Measurements from ENCODE around the gene AKAP9.
"Not testable (repeated sequence)": the region's sequence is repeated elsewhere in the genome, so short reads cannot be mapped to it uniquely, and the experiment has no call there.

AKAP9 gene

DNA sequence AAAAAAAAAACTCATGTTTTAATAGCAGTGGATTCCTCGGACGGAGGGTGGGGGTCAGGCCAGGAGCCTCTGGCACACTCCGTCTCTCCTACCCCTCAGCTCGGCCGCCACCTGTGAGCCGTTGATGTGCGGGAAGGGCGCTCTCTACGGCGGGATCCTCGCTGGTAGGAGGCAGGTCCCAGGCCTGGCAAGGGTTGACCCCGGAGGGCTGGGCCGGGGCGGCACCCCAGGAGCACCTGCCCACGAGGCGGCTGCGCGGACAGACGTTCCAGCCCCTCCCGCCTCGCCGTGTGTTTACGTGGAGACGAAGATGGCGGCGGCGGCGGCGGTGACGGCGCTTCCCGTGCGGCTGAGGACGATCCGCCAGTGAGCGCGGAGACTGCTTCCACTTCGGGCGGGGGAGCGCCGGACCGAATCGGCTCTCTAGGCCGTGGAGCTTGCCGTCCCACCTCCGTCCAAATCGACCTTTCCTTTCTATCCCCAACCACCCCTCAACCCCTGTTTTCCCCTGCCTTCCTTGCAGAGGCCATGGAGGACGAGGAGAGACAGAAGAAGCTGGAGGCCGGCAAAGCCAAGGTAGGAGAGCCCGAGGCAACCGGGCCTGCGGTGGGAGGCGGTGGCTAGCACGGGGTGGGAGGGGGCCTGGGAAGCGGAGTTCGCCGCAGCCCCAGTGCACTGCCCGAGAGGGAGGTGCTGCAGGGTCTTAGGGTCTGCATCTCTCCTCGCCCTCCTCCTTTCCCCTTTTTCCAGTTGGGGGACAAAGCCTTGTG, at the start of gene AKAP9:
TSS of gene AKAP9 (plus strand) at position 291 of the 770 bp plus-strand sequence. CDS start at position 529, 238 bp downstream.
- peak; percentile 92 for DNase-seq

DNA sequence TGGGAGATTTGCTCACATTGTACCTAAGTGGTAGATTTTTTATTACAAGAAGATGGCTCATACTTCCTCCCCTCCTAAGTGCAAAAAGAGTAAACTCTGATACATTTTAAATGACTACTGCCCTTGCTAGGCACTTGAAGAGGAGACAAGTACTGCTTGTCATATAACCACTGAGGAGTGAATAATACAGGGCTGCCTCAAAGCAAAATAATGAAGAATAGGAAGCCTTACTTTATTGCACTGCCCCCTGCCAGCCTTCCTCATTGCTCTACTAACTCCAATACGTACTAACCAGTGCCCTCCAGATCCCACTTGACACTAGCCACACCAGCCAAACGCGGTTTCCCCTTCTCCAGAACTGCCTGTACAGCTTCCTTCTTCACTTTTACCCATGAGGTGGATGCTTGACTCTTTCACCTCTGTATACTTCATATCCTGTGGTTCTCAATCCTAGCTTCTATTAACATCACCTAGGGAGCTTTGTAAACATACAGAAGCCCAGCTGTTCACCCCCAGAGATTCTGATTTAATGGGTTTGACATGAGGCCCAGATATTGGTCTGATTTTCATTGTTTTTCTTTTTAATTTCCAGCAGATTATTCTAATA, 48.5 kb upstream of the AKAP9 start:
- DNase-seq, result no peak

DNA sequence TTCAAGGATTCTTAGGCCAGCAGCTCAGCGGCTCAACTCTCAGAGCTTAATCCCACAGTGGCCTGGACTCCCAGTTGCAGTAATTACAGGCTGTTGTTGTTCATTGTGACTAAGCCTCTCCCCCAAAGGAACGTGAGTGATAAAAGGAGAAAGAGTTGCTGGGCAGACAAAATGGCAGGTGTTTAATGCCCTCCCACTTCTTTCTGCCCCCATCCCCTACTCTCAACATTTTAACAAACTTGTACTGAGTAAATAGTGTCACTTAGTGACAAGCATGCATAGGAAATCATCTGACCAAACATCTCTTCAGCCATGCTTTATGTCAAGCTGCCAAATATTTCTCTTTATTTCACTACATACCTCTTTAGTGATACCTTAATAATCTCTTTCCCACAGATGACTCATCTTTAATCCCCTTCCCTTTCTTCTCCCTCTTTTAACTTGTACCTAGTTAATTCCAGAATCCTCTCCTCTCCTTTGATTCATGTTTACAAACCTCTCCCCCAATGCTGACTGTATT, 47.8 kb upstream of the AKAP9 start:
- no peak for DNase-seq

DNA sequence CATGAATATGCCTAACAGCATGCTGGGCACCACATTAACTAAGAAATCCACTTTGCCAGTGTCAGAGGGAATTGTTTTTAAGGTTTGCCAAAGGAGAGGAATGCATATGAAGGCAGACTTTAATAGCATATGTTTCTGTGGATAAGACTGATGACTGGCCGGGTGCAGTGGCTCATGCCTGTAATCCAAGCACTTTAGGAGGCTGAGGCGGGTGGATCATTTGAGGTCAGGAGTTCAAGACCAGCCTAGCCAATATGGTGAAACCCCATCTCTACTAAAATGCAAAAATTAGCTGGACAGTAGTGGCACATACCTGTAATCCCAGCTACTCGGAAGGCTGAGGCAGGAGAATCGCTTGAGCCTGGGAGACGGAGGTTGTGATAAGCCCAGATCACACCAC, 47.0 kb upstream of the AKAP9 start:
- DNase-seq, result not testable (repeated sequence)

DNA sequence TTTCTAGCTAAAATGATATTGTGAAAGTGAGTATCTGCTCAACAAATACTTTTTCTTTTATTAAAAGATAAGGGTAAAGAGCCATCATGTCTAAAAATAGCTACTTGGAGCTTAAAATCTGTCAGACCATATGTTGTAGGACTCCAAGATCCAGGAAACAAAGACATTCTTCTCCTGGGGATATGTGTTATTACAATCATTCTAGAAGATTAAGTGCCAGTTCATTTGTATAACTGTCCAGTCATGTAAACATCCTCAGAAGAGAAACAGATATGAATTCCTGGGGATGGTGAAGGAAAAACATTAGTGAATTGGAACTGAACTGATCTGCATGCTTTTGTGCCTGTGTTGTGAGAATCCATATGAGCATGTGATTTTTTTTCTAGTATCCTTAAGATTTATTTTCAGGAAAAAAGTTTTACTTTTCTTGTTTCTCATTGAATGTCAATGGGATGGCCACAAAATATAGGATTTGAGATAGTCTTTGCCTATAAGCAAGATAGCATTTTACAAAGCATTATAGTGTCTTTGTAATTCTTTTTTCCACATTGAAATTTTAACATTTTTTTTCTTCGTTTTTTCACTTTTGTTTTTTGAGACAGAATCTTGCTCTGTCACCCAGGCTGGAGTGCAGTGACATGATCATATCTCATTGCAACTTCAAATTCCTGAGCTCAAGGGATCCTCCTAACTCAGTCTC, 45.7 kb upstream of the AKAP9 start:
- DNase-seq, result no peak

DNA sequence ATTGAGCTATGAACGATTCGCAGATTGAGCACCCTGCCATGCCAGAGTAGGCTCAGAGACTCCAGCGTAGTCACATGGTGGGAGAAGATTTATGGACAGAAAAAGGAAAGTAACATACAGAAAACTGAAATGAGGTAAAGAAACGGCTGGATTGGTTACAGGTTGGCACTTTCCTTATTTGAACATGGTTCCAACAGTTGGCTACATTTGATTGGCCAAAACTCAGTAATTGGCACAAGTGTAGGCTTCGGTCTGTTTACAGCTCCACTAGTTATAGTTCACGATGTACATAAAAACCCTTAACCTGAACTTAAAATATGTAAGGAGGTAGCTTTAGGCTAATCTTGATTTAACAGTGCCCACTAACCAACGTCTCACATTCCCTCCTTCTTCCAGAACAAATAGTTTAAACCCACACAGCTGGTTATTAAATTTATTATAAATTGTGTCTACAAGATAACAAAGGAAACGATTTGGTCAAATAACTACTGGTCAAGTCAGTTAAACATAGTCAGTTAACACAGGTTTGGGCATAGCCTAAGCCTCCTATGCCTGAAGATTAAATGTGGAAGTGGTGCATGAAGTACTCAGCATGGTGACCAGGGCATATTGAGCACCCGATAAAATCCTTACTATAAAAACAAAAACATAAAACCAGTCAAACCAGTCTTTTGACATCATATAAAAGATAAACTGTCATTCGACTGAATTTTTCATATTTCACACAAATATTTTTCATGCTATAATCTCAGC, 42.2 kb upstream of the AKAP9 start:
- no peak for DNase-seq

DNA sequence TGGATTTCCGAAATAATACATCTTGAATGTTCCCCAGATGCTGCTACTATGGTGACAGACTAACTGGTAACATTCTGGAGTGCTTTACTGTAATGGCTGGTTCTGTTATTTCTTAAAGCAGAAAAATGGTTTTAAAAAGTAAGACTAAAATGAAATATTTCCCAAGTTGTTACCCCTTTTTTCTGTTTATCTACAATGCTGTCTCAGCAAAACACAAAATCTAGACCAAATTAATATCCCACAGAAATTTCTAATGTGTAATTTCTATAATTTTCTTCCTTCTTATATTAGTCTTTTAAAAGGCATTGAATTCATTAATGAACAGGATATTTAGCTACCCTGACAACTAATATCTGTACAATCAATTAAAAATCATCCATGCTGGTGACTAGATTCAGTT, 41.1 kb upstream of the AKAP9 start:
- DNase-seq, result no peak

DNA sequence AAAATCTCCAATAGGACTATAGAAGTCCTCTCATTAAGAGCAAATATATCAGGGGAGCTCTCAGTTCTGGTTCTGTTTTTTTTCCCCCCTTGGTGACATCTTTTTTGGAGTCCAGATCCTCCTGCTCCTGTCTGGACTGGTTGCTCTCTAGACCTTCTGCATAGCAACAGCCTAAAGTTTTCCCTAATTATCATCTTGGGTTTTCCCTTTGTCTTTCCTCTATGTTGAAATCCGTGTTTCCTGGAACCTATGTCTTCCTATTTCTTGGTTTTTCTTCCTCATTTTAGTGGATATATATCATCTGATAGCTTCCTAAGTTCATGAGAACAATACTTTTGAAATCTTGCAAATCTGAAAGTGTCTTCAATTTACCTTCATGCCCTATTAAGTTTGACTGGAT, 30.5 kb upstream of the AKAP9 start:
- DNase-seq, result no peak

DNA sequence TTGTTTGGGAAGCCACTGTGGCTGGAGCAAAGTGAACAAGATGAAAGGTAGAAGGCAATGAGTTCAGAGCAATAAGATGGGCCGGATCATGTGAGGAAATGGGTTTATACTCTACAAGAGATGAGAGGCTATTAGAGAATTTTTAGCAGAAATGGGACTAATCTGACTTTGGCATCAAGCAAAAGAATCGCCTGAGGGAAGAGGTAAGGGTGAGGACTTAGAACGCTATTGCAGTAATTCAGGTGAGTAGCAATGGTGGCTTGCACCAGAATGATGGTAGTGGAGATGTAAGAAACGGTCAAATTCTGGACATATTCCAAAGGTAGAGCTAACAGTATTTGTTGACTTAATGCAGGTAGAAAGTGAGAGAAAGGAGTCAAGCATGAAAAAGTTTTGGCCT, 29.5 kb upstream of the AKAP9 start:
- DNase-seq, result no peak

DNA sequence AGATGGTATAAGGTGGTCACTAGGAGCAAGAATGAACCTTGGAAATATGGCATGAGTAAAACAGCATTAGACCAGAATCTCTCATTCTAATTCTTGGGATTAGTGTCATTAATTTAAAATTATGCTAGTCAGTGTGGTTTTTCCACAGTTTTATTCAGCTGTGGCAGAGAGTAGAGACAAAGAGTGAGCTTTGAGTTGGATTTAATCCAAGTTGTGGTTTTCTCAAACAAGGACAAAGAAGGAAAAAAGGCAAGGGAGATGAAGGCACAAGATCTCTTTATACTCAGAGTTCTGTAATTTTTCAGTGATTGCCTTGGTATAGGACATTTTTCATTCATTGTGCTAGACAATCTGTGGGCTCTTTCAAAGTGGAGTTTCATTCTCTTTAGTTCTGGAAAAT, 28.2 kb upstream of the AKAP9 start:
- DNase-seq, result no peak

DNA sequence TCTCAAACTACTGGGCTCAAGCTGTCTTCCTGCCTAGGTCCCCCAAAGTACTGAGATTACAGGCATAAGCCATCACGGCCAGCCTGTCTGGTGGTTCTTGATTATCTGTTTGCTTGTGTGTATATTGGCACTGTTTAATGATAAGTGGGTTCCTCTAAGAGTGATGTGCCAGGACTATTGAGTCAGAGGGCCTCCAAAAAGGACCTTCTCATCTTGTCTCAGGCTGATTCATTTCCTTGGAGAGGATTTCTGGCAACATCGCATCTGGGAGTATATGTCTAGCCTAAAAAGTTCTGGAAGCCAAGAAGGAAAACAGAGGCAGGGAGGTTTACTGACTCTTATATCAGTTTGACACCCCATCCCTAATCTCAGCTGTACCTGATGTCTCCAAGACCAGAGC, 27.1 kb upstream of the AKAP9 start:
- DNase-seq, result no peak

DNA sequence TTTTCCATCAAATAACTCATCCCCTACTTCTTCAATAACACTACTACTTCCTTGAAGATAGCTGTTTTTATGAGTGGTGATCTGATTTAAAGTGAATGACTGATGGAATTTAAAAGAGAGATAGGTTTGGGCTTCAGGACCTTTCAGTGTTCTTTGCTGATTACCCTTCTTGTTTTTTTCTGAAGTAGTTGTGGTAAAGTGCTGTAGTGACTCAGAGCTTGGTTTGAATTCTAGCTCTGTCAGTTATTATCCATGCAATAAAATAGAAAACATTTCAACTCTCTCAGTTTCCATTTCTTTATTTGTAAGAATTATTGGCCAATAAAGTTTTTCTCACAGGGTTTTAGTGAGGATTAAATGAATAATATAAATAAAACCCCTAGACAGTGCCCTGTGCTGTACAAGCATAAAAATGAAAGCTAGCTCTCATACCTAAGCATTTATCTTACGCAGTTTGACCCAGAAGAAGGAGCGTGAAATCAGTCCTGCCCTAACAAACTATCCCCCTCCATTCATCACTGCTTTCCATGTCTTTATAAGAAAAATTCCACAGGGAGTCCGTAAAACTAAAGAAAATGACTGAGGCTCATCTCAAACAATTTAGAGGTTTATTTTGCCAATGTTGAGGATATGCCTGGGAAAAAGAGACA, 25.1 kb upstream of the AKAP9 start:
- no peak for DNase-seq

DNA sequence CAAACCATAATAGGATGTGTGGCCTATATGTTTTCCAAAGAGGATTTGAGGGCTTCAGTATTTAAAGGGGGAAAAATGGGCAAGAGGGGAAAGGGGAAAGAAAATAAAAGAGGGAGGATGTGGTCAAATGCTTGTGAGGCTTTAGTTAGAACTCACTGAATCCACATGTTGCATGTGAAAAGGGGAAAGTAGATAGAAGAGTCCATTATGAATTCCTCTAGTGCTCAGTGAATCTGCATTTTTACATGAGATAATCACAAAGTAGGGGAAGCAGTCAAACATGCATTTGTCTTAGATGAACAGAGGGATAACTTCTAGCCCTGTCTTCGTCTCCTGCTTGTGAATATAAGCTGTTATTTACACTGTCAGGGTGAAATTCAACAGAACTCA, 24.6 kb upstream of the AKAP9 start:
- no peak for DNase-seq

DNA sequence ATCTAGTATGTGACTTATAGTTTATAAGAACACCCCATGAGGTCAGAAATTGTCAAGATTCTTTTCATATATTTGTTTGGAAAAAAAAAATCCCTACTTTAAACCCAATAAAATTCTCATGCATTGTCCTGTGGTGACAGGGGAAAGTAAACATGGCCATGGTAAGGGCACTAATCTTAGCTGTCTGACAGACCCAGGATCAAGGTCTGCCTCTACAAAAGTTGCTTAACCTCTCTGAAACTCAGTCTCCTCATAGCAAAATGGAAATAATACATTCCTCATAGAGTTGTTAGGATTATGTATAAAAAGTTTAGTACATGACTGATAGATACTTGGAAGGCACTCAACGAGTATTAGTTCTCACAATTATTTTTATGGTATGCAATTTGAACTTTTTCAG, 22.3 kb upstream of the AKAP9 start:
- DNase-seq, result no peak

DNA sequence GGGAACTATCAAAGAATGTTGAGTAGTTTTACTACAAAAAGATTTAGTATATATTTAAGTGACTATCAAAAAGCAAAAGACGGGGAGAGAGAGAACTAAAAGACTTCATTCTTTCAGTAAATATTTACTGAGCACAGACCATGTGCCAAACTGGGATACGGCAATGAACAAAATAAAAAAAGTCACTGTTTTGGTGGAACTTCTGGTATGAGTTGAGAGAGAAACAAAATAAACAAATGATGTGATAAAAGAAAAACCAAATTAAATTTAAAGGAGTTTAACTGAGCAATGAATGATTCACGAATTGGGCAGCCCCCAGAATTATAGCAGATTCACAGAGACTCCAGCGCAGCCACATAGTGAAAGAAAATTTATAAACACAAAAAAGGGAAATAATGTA, 17.8 kb upstream of the AKAP9 start:
- no peak for DNase-seq

DNA sequence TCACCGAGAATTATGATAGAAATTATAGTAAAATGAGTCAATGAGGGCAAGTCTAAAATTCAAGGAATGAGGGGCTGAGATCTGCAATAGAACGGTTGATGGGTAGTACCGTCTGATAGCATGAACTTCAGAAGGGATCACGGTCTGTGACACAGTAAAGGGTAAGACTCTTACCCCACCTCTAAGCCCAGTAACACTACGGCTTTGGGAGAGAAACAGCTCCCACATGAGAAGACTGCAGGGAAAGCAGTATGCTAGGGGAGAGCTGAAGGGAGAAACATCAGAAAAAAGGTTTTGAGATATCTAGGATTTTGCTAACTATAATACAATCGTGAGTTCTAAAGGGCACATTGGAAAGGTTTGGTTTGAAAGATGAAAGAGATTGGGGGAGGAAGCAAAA, 12.8 kb upstream of the AKAP9 start:
- DNase-seq, result no peak

DNA sequence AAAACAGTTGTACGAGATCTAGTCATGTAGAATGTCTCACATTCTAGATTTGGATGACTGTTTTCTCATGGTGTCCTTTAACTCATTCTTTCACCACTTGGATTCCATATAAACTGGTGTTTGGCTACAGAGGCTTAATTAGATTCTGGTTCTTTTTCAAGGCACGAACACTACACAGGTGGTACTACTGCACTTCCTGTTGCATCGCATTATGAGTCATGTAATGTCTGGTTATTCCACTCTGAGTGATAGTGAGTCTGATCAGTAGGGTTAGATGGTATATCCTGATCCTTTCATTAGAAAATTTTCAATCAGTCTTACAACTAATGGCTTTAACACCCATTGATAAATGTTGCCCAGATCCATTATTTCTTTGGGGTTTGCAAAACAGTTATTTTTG, 11.2 kb upstream of the AKAP9 start:
- DNase-seq, result peak; percentile 25

DNA sequence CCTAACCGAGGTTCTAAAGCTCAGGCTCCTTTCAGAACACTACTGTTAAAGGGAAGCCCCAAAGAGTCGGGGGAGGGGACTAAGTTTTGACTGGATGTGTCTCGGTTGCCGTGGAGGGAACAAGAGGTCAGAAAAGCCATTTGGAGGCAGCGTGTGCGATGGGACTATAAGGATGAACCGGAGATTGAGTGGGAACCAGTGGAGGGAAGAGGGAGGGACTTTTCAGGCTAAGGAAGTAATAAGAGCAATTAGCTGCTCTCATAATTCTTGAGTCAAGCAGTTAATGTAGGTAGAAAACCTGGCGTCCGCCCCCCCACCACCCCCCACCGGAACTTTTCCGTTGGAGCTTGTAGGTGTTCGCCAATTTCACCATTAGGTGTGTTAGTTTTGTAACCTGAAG, 491 bp upstream of the AKAP9 start:
- peak; percentile 38 for DNase-seq

DNA sequence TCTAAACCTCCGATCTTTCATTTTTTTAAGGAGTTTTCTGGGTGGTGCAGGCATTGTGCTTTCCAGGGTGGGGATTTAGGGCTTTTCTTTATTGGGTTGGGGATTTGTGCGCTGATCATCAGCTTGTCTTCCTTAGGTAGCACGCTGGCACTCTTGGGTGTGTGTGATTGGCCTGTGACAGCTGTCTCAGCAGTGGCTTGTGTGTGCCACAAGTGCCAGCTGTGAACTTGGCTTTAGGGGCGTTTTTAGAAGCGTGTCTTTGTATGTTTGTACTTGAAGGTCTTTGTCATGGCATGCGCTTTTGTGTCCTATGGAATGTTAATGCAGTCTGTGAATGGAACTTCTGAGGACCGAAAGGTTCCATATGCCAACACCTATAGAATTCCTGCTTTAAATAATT, 788 bp downstream of the AKAP9 start:
- peak; percentile 48 for DNase-seq

DNA sequence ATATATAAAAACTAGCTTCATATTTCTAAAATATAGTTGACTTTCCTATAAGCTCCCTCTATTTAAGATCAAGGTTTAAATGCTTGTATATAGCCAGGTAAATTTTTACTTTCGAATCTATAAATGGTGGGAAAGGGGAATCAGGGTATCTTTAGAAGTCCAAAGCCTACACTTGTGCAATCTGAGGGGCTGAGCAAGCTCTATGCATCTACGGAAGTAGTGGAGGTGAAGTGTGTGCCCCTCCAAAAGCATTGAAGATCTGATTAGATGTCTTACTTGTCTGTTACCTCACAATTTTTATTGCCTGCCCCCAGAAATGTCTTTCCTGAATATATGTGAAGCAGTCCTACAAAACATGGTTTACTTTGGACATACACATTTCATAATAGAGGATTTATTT, 1.6 kb downstream of the AKAP9 start:
- DNase-seq, result no peak

DNA sequence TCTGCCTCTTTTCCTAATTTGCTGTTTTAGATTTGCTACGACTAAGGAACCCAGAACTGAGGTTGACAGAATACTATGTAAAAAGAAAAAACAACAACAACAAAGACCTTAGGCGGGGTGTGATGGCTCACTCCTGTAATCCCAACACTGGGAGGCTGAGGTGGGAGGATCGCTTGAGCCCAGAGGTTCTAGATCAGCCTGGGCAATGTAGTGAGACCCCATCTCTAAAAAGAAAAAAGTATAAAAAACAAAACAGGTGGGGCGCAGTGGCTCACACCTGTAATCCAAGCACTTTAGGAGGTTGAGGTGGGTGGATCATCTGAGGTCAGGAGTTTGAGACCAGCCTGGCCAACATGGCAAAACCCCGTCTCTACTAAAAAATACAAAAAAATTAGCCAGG, 4.3 kb downstream of the AKAP9 start:
- not testable (repeated sequence) for DNase-seq

DNA sequence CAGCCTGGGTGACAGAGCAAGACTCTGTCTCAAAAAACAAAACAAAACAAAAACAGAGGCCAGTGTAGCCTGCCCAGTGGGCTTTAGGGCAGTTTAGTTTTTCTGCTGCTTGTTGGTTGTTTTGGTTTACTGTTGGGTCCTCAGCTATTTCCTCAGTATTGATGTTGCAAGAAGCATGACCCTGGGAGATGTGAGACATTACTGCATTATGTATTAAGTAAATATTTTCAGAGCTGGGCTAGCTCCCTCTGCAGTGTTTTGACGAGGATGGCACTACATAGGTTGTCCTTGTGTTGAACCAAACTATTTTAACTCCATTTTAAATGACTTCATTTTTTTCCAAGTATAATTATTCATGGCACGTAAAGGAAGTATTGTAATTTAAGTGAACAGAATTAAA, 4.8 kb downstream of the AKAP9 start:
- DNase-seq, result no peak

DNA sequence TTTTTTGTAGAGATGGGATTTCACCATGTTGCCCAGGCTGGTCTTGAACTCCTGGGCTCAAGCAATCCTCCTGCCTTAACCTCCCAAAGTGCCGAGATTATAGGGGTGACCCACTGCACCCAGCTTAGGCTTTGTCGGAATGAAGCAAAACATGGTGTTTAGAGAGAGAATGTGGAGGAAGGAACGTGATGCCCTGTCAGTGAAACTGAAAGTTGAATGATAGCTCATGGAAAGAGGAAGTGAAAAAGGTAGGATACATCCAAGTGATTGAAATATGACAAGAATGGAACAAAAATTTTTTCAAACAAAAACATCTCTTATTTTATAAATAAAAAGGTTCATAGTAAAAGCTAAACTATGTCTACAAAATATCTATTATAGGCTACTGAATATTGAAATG, 5.9 kb downstream of the AKAP9 start:
- DNase-seq, result no peak

Data from activated CD4-positive, alpha-beta T cell treated with anti-CD3 and anti-CD28 coated beads, Interleukin-2, amount 50 U/mL, for 16 hours (primary cell).